Measurements from ENCODE around the gene GRM7. TPM values are rescaled to one million over a fixed set of nuclear protein-coding genes. Genes with fewer than 3 reads are reported as not detected.

GRM7 gene
- total RNA-seq, 4 donors from 2014 or later, result 0.29 to 15.8 (median 0.67) TPM

DNA sequence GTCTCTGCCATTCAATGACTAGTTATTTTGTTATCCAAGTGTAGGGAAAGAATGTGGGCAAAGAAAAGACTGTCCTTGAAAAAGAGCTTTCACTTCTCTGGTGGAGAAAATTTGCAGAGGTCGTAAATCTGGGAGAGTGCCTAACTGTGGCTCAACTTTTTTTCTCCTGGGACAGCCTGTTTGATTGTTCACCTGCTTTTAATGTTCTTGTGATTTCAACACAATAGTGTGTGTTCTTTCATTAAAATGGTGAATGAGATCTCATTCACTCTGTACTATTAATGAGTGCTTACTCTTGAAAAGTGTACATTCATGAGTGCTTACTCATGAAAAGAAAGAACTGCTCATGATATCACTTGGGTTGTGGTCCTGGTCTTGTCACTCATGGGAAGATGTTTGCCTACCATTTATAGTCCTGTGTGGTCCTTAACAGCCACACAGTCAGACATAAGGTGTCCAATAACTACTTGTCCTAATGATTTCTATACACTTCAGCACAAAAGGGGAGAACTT lies 567.3 kb downstream of the GRM7 start:
- no peaks in the 10 kb centered on the region for H3K36me3 ChIP-seq
- no peaks in the 10 kb centered on the region for H3K4me1 ChIP-seq
- no peak for DNase-seq
- H3K9me3 ChIP-seq, result no peaks in the 10 kb centered on the region
- intact Hi-C loops (cut with DNase I; ENCODE audit: low total_unique reads), result no loop called here
- no peaks in the 10 kb centered on the region for H3K27me3 ChIP-seq
- no peak overlapping the region for H3K27ac ChIP-seq
- no peak overlapping the region for H3K4me3 ChIP-seq
- TF ChIP-seq POLR2A (IDR thresholded peaks at IDR 0.05) (no peak), CTCF (IDR thresholded peaks at IDR 0.05) (no peak)

DNA sequence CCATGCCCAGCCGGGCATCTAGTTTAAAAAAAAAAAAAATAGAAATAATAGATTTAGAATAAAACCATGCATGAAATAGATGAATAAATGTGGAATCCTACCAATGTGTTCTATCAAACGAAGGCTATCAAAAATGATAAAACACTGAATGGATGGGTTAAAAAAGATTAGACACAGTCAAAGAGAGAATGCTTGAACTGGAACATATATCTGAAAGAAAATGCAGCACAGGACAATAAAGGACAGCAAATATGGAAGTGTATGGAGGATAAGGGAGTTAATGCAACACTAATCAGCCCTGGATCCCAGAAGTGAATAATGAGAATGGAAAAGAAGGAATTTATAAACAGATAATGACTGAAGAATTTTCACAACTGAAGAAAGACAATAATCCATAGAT lies 571.7 kb downstream of the GRM7 start:
- no peaks in the 10 kb centered on the region for H3K36me3 ChIP-seq
- H3K4me3 ChIP-seq, result no peak overlapping the region
- TF ChIP-seq CTCF (IDR thresholded peaks at IDR 0.05) (no peak), POLR2A (IDR thresholded peaks at IDR 0.05) (no peak)
- H3K27ac ChIP-seq, result no peak overlapping the region
- intact Hi-C loops (cut with DNase I; ENCODE audit: low total_unique reads), result no loop called here
- no peaks in the 10 kb centered on the region for H3K9me3 ChIP-seq
- H3K4me1 ChIP-seq, result no peaks in the 10 kb centered on the region
- DNase-seq, result no peak
- no peaks in the 10 kb centered on the region for H3K27me3 ChIP-seq

- Histone ChIP-seq H3K4me3 (no peak overlapping the region), H3K36me3 (no peaks in the 10 kb centered on the region), H3K27ac (no peak overlapping the region), H3K27me3 (no peaks in the 10 kb centered on the region), H3K4me1 (no peaks in the 10 kb centered on the region), H3K9me3 (no peaks in the 10 kb centered on the region)
- no peak for DNase-seq
- TF ChIP-seq CTCF (IDR thresholded peaks at IDR 0.05) (no peak), POLR2A (IDR thresholded peaks at IDR 0.05) (no peak)
- intact Hi-C loops (cut with DNase I; ENCODE audit: low total_unique reads), result no loop called here
Observed at GRCh38 chr3:7433073-7433472, 572.2 kb downstream of the GRM7 start.

- Histone ChIP-seq H3K27me3 (no peaks in the 10 kb centered on the region), H3K4me3 (no peak overlapping the region), H3K4me1 (no peaks in the 10 kb centered on the region), H3K9me3 (no peaks in the 10 kb centered on the region), H3K27ac (no peak overlapping the region), H3K36me3 (no peaks in the 10 kb centered on the region)
- DNase-seq, result no peak
- TF ChIP-seq CTCF (IDR thresholded peaks at IDR 0.05) (no peak), POLR2A (IDR thresholded peaks at IDR 0.05) (no peak)
- intact Hi-C loops (cut with DNase I; ENCODE audit: low total_unique reads), result no loop called here
Observed at GRCh38 chr3:7436542-7436941, 575.6 kb downstream of the GRM7 start.

- Histone ChIP-seq H3K4me1 (no peaks in the 10 kb centered on the region), H3K4me3 (no peak overlapping the region), H3K27me3 (no peaks in the 10 kb centered on the region), H3K27ac (no peak overlapping the region), H3K9me3 (no peaks in the 10 kb centered on the region), H3K36me3 (no peaks in the 10 kb centered on the region)
- intact Hi-C loops (cut with DNase I; ENCODE audit: low total_unique reads), result no loop called here
- no peak for TF ChIP-seq CTCF (IDR thresholded peaks at IDR 0.05)
- TF ChIP-seq POLR2A (IDR thresholded peaks at IDR 0.05), result no peak
- DNase-seq, result no peak
Observed at GRCh38 chr3:7437231-7437630, 576.3 kb downstream of the GRM7 start.
